Hepatocyte (in vitro differentiated cells): ENCODE results near the gene LMOD1.

Experiments
- EZH2 ChIP-seq: fragments of 200-600 bp; sonication (generic); IDR thresholded peaks from 2 replicates; pipeline ENCODE4 v1.6.1; 2016; ENCODE audit warnings: antibody characterized with exemption, mild to moderate bottlenecking, borderline replicate concordance
- EZH2phosphoT487 ChIP-seq: fragments of 200-600 bp; sonication (generic); IDR thresholded peaks from one replicate; pipeline ENCODE4 v1.6.1; 2018; ENCODE audit warnings: antibody characterized with exemption, mild to moderate bottlenecking, low read depth, moderate library complexity; ENCODE audit not compliant: unreplicated experiment, severe bottlenecking
- TF ChIP-seq, protein P1 (sequence below): fragments of 200-600 bp; sonication (generic); IDR thresholded peaks from 2 replicates; pipeline ENCODE4 v1.5.1; 2016; ENCODE audit warnings: antibody characterized with exemption, mild to moderate bottlenecking; ENCODE audit not compliant: poor library complexity

DNA sequence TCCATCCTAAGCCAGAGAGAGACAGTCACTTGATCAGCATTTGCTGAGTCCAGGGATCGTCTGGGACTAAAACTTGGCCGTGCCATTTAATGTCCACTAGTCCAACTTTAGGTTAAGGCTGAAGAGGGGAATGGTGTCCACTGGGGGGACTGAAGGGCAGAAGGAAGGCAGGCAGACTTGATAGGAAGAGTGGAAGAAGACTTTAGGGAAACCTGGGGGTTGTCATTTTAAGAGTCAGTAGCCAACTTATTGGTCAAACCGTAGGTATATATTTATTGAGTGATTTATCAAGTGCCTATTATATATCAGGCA is 1.3 kb upstream of the LMOD1 start:
- TF ChIP-seq, protein P1, sequence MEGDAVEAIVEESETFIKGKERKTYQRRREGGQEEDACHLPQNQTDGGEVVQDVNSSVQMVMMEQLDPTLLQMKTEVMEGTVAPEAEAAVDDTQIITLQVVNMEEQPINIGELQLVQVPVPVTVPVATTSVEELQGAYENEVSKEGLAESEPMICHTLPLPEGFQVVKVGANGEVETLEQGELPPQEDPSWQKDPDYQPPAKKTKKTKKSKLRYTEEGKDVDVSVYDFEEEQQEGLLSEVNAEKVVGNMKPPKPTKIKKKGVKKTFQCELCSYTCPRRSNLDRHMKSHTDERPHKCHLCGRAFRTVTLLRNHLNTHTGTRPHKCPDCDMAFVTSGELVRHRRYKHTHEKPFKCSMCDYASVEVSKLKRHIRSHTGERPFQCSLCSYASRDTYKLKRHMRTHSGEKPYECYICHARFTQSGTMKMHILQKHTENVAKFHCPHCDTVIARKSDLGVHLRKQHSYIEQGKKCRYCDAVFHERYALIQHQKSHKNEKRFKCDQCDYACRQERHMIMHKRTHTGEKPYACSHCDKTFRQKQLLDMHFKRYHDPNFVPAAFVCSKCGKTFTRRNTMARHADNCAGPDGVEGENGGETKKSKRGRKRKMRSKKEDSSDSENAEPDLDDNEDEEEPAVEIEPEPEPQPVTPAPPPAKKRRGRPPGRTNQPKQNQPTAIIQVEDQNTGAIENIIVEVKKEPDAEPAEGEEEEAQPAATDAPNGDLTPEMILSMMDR: no peak
- TF ChIP-seq EZH2: no peak
- no peak for TF ChIP-seq EZH2phosphoT487
